Right atrium auricular region (tissue), 2 donors: ENCODE data around the gene NOL4L. TPM values are rescaled to one million over a fixed set of nuclear protein-coding genes. Genes with fewer than 3 reads are reported as not detected.
A peak's percentile ranks its signal among the peaks of the same experiment; 100 is the strongest.

ENCODE experiments used
- DNase-seq: peaks from one replicate; pipeline ENCODE4 v3.0.0-alpha.2; 2019; ENCODE audit warnings: low spot score
- H3K27ac ChIP-seq, 2 donors: fragments of 200-600 bp; sonication (generic); 1 replicate in 1 of 2; 2 replicates in 1 of 2; pipeline ENCODE4 v1.5.1; 2016 to 2019
- H3K27me3 ChIP-seq, 2 donors: fragments of 200-600 bp; sonication (generic); one replicate each; pipeline versions ENCODE4 v1.5.1 to v1.6.0; 2017 to 2019
- H3K36me3 ChIP-seq: fragments of 200-600 bp; sonication (generic); one replicate; pipeline ENCODE4 v1.5.1; 2016
- H3K4me1 ChIP-seq, 2 donors: fragments of 200-600 bp; sonication (generic); one replicate each; pipeline versions ENCODE4 v1.5.1 to v1.6.0; 2017 to 2019
- H3K4me3 ChIP-seq, 2 donors: fragments of 200-600 bp; sonication (generic); 1 replicate in 1 of 2; 2 replicates in 1 of 2; pipeline ENCODE4 v1.5.1; 2017 to 2019; ENCODE audit warnings: mild to moderate bottlenecking in 1 of 2, moderate library complexity in 1 of 2
- H3K9me3 ChIP-seq, 2 donors: fragments of 200-600 bp; sonication (generic); one replicate each; pipeline ENCODE4 v1.5.1; 2019
- total RNA-seq, 2 donors: library from RNA; depleted of rRNA; stranded (reverse); fragments of >200 nt; gene quantifications; one replicate each; pipeline ENCODE4 v1.1.0, GENCODE V29; 2016
- TF ChIP-seq, protein P1 (sequence below), 2 donors: fragments of 200-600 bp; sonication (generic); IDR thresholded peaks; one replicate each; pipeline ENCODE4 v1.5.1; 2019; ENCODE audit warnings: antibody characterized with exemption in 2 of 2

The NOL4L gene
- total RNA-seq, 2 donors from 2014 or later, result 7.6 to 10.4 TPM

DNA sequence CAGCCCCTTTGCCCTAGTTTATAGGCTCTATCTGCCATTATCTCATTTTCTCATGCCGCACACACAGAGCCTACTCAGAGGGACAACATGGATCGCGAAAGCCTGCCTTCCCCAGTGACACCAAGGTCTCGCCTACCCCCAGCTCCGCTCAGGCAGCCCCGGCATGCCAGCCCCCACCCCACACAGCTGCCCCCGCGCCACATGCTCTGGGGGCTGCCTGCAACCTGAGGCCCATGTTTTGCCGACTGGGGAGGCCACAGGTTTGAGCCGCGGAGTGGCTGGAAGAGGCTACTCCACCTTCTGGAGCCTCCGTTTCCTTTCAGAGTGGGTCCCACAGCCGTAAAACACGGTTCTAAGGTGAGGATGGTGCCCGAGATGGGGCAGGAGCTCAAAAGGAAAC is 124.9 kb downstream of the NOL4L start:
- no peaks in the 10 kb centered on the region for H3K36me3 ChIP-seq
- no peaks in the 10 kb centered on the region for H3K27me3 ChIP-seq
- no peak for DNase-seq
- H3K4me3 ChIP-seq, result no peak overlapping the region
- no peak overlapping the region for H3K27ac ChIP-seq
- TF ChIP-seq, protein P1, sequence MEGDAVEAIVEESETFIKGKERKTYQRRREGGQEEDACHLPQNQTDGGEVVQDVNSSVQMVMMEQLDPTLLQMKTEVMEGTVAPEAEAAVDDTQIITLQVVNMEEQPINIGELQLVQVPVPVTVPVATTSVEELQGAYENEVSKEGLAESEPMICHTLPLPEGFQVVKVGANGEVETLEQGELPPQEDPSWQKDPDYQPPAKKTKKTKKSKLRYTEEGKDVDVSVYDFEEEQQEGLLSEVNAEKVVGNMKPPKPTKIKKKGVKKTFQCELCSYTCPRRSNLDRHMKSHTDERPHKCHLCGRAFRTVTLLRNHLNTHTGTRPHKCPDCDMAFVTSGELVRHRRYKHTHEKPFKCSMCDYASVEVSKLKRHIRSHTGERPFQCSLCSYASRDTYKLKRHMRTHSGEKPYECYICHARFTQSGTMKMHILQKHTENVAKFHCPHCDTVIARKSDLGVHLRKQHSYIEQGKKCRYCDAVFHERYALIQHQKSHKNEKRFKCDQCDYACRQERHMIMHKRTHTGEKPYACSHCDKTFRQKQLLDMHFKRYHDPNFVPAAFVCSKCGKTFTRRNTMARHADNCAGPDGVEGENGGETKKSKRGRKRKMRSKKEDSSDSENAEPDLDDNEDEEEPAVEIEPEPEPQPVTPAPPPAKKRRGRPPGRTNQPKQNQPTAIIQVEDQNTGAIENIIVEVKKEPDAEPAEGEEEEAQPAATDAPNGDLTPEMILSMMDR (IDR thresholded peaks at IDR 0.05), result no peak
- H3K9me3 ChIP-seq, result no peaks in the 10 kb centered on the region
- H3K4me1 ChIP-seq, result peaks cover 0 to 43% of the 10 kb centered on the region in 2 donors

DNA sequence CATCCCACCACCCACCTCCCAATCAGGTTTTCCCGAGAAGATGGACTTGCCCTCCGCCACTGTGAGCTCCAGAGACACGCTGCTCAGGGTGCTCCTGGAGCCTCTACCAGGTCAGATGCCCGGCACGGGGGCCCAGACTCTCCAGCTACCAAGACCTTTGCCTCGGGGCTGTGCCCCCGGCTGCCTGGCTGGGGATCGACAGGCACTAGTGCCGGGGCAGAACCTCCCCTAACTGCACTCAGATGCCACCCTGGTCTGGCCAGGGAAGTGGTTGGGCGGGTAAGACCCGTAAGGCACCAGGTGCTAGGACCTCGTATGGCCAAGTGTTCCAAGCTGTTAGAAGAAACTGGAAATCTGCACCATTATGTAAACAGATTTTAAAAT is 126.3 kb downstream of the NOL4L start:
- TF ChIP-seq, protein P1 (IDR thresholded peaks at IDR 0.05), result no peak
- no peak overlapping the region for H3K27ac ChIP-seq
- peaks cover 0 to 29% of the 10 kb centered on the region in 2 donors for H3K4me1 ChIP-seq
- DNase-seq, result no peak
- H3K4me3 ChIP-seq, result no peak overlapping the region
- no peaks in the 10 kb centered on the region for H3K36me3 ChIP-seq
- no peaks in the 10 kb centered on the region for H3K9me3 ChIP-seq
- H3K27me3 ChIP-seq, result no peaks in the 10 kb centered on the region

DNA sequence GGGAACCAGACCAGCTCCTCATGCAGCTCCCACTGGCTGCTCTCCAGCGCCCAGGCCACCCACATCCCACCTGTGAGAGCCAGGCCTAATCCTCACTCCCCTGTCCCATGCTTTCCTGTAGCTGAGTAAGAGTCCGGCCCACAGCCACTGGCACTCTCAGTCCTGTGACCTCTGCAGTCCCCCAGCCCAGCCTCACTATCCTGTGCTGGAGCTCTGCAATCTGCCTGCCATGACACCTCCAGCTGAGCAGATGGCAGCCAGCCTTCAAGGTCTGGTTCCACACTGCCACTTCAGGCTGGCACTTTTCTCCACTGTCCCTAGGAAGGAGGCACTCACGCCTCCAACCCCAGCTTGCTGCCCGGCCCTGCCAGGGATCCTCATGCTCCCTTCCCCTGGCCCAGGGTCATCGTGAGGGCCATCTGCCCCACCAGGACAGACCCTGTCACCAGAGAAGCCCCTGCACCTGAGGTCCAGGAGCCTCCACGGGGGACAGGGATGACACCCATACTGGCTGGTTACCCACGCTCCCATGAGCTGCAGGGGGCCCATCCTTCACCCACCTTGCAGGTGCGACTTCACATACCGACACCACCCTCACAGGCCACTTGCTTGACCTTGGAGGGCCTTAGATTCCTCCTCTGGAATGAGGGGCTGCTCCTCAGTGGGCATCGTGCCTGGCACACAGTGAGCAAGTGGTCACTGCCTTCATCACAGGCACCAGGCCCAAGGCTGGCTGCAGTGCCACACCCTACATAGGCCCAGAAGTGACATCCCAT is 126.9 kb downstream of the NOL4L start:
- TF ChIP-seq, protein P1 (IDR thresholded peaks at IDR 0.05), result no peak
- Histone ChIP-seq H3K4me3 (no peak overlapping the region), H3K27ac (no peak overlapping the region), H3K9me3 (no peaks in the 10 kb centered on the region), H3K4me1 (peaks cover 0 to 24% of the 10 kb centered on the region in 2 donors), H3K36me3 (peaks cover 5% of the 10 kb centered on the region), H3K27me3 (no peaks in the 10 kb centered on the region)
- no peak for DNase-seq

DNA sequence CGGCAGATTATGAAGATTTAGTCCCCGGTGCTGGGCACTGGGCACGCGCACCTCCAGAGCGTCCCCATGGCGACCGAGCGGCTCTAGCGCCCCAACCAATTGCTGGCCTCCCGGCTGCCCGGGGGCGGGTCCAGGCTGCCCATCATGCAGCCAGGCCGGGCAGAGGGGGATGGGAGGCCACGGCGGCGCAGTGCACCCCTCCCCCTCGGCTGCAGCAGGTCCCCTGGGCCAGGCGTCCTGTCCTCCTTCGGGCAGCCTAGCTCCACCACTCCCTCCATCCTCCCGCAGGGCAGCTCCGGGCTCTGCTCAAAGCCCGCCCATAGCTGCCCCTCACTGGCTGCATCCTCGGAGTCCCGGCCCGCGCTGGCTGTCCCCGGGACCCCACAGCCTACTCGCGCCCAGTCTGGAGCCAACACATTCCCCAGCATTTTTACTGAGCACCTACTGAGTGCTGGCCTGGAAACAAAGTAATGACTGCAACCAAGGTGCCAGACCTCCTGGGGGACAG is 127.6 kb downstream of the NOL4L start:
- no peak overlapping the region for H3K27ac ChIP-seq
- H3K4me3 ChIP-seq, result peak overlapping the region; percentile 38 to 59
- peaks cover 12% of the 10 kb centered on the region for H3K36me3 ChIP-seq
- DNase-seq, result no peak
- no peaks in the 10 kb centered on the region for H3K9me3 ChIP-seq
- peaks cover 0 to 24% of the 10 kb centered on the region in 2 donors for H3K4me1 ChIP-seq
- H3K27me3 ChIP-seq, result no peaks in the 10 kb centered on the region
- TF ChIP-seq, protein P1 (IDR thresholded peaks at IDR 0.05), result no peak

DNA sequence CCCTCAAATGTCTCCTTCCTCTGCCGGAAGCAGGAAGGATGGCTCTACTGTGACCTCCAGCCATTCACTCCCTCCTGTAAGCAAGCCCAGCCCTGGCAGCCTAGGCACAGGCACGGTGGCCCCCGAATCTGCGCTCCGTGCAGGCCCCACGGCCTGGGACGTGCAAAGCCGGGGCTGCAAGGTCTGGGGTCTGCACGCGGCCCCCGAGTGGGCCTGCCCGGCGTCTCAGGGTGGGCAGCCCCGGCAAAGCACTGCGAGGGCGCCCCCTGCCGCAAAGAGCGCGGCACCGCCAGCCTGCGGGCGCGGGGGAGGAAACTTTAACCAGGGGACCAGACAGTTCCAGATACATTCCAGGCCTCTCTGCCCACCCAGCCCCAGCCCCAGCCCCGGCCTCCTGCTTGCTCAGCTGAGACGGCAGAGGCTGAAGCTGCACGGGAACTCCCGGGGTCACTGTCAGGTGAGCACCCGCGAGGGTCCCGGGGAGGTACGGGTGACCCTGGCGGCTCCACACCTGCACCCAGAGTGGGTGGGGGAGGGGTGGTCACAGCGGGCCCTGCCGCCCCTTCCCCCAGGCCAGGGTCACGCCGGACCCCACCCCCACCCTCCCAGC is 128.2 kb downstream of the NOL4L start:
- Histone ChIP-seq H3K27ac (no peak overlapping the region), H3K36me3 (peaks cover 17% of the 10 kb centered on the region), H3K9me3 (no peaks in the 10 kb centered on the region), H3K4me1 (peaks cover 0 to 24% of the 10 kb centered on the region in 2 donors), H3K27me3 (no peaks in the 10 kb centered on the region), H3K4me3 (peak overlapping the region; percentile 38 to 59)
- TF ChIP-seq, protein P1 (IDR thresholded peaks at IDR 0.05), result peak; percentile 73 to 95
- DNase-seq, result no peak
